HG02852 (cell line): ENCODE results near the gene NT5M.

Experiments
- ATAC-seq: cut with Tn5 transposase; IDR thresholded peaks from one replicate; pipeline ENCODE4 v1.9.1; 2021; ENCODE audit warnings: mild to moderate bottlenecking, moderate library complexity; ENCODE audit not compliant: unreplicated experiment

The NT5M gene

DNA sequence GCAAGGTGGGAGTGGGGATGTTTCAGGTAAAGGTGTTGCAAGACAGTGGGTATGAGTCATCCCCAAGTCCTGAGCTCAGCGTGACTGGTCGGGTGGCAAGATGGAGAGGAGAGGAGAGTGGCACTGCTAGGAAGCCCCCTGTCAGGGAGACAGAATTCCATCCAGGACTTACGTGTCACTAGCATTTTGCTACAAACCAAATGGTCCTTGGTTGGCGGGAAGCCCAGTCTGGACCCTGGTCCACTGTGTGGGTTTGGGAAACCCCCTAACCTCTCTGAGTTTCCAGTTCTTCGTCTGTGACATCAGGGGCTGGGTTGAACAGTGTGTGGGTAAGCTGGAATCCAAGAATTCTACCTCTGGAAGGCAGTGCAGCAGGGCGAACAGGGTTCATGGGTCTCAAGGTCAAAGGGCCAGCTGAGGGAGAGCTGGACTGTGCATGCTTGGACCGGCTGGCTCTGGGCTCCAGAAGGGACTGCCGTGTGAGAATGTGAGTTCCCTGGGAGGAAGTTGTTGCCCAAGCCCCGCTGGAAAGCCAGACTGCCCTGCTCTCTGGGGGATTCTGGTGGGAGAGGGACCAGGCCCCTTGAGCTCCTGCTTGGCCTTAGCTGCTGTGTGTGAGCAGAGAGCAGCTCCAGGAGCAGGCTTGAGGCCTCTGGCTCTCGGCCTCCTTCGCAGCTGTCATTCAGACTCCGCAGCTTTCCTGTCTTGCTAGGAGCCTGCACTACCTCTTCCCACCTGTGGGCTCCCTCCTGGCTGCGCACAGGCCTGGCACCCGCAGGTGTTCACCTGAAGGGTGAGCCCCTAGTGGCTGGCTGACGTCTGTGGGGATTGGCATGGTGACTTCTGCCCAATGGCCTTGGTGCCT lies 84.6 kb downstream of the NT5M start:
- no peak for ATAC-seq

DNA sequence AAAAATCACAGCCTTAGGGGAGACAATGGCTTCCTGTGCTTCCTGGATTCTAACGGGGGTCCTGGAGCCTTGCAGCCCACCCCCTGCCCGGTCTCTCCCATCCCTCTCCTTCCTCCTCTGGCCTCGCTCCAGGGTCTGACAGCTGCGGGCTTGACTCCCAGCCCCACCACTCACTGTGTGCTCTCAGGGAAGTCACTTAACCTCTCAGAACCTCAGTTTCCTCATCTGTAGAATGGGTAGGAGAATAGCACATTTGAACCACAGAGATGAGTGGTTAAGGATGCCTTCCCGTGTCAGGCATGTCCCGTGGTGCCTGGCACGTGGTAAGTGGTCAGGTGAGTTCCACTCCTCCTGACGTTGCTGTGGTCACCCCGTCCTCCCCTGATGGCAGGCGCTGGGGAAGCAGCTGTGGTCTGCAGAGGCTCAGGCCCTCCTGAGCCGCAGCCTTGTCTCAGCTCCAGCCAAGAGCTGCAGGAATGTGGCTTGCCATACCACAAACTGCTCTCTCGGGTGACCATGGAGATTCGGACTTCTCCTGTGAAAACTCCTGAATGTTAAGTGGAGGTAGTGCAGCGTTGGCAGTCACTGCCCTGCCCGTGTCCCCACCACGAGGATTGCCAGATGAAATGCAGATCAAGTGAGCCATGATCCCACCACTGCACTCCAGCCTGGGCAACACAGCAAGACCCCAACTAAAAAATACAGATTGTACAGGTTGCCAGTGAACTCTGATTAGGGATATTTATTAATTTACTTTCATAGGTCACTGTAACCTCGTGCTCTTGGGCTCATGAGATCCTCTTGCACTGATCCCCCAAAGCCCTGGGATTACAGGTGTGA lies 85.7 kb downstream of the NT5M start:
- ATAC-seq, result no peak

DNA sequence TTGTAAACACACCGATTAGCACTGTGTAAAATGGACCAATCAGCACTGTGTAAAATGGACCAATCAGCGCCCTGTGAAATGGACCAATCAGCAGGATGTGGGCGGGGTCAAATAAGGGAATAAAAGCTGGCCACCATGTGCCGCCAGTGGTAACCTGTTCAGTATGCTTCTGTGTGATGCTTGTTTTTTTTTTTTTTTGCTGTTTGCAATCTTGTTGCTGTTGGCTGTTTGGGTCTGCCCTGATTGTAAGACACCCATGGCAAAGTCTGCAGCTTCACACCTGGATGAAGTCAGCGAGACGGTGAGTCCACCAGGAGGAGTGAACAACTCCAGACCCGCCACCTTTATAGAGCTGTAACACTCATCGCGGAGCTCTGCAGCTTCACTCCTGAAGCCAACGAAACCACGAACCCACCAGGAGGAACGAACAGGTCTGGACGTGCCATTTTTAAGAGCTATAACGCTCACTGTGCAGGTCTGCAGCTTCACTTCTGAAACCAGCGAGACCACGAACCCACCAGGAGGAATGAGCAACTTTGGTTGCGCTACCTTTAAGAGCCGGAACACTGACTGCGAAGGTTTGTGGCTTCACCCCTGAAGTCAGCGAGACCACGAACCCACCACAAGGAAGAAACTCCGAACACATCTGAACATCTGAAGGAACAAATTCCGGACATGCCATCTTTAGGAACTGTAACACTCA lies 88.6 kb downstream of the NT5M start:
- ATAC-seq, result peak; percentile 48

DNA sequence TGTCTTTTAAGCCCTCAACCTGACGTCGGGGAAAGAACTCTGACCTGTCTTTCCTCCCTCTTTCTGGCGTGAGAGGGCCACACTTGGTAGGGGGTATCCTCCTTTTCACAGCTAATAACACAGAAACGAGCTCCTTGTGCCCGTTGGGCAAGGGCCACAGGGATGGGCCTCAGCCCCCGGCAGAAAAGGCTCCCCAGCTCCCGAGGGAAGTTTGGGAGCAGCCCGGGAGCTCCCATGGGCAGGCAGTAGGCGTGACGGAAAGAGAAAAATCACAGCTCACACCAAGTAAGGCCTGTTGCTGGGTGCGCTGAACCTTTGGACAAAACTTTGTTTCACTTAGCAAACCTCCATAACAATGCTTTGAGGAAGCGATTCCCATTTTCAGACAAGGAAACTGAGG lies 90.8 kb downstream of the NT5M start:
- ATAC-seq, result no peak

DNA sequence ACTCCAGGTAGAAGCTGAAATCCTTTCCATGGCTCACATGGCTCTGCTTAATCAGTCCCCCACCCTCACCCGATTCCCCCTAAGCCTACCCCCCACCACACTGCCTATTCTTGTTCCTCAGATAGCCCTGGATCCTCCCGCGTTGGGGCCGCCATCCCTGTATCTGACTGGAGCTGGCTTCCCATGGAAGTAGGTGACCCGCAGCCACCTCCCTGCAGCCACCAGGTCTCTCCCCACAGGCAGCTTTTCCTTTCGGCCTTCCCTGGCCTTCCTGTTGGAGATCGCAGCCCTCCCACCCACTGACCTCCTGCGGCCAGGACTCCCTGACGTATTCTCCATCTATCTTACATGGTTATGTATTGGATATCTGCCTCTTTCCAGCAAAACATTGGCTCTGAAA lies 91.3 kb downstream of the NT5M start:
- ATAC-seq, result no peak

DNA sequence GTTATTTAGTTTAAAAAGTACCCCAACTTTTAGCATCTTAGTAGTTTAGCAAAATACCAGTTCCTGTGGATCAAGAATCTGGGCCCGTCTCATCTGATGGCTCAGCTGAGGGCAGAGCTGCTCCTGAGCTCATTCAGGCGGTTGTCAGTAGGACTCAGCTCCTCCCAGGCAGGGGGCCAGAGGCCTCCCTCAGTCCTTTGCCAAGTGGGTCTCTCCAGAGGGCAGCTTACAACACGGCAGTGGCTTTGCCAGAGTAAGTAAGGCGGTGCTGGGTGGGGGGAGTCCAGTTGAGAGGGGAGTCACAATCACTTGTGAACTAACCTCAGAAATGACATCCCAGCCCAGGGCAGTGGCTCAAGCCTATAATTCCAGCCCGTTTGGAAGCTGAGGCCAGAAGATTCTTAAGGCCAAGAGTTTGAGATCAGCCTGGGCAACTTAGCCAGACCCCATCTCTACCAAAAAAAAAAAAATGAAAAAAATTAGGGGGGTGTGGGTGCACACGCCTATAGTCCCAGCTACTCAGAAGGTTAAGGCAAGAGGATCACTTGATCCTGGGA lies 92.2 kb downstream of the NT5M start:
- ATAC-seq, result no peak

DNA sequence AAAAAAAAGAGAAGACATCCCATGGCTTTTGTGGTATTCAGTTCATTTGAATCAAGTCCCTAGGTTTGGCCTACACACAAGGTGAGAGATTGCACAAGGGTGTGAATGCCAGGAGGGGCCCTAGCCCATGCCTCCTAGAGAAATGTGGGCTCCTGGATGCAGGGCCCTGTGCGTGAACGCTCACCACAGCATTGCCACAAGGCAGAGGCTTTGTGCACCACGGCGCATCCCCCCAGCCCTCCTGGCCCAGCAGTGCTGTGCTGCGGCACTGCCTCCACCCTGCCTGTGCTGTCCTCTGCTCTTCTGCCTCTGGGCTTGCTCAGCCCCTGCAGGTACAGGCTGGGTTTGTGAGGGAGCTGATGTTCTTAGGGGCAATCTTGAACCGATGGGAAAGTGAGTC lies 92.7 kb downstream of the NT5M start:
- no peak for ATAC-seq
